GM21529 (cell line): ENCODE results near the gene TEX52.

Experiments used
- ATAC-seq: cut with Tn5 transposase; IDR thresholded peaks from one replicate; pipeline ENCODE4 v1.9.1; 2021; ENCODE audit not compliant: unreplicated experiment

TEX52 gene

DNA sequence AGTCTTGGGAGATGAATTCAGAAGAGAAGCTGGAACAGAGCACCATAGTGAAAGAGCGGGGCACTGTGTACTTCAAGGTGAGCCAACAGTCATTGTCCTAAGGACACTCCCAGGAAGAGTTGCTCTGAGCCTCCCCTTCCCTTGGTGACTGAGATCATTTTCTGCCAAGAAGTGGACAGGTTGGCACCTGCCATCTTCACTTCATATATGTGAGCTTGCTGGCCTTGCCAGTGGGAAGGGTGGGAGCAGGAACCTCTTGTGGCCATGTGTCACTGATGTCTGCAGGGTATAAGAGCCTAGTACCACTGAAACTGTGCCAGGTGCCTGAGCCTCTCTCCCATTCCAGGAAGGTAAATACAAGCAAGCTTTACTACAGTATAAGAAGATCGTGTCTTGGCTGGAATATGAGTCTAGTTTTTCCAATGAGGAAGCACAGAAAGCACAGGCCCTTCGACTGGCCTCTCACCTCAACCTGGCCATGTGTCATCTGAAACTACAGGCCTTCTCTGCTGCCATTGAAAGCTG is 56.7 kb downstream of the TEX52 start:
- ATAC-seq, result no peak
